ENCODE measurements around the gene PNCK.

Gene PNCK

DNA sequence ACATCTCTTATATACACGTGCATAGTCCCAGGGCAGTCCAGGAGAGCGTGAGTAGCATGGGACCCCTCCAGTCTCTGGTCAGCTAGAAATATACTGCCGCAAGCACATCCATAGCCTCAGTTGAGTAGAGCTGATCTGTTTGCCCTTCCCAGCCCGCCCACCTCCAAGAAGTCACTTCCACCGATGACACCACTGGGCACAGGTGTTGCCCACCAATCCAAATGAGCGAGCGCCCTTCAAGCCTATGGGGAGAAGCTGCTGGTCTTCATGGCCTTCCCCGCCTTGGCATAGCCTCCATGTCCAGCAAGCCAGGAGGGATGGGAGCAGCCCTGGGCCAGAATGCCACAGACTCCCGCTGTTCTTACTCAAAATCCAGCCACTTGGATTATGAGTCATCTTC is 16.5 kb downstream of the PNCK start:
- H3K4me3 ChIP-seq (ENCODE audit: low read length) = no peak overlapping the region
- peaks cover 61% of the 10 kb centered on the region for H3K27me3 ChIP-seq (replicated peaks; ENCODE audit: insufficient read depth, low read length)
- DNase-seq = no peak
- H3K4me2 ChIP-seq (ENCODE audit: low read depth, low read length) = no peak overlapping the region
- H4K20me1 ChIP-seq (ENCODE audit: insufficient read depth, low read length) = no peaks in the 10 kb centered on the region
- TF ChIP-seq EZH2 (optimal IDR thresholded peaks at IDR 0.05; ENCODE audit: low read depth, low read length) (no peak), EZH2phosphoT487 (IDR thresholded peaks at IDR 0.05; ENCODE audit: low read length) (no peak)
- TF ChIP-seq, protein P1, sequence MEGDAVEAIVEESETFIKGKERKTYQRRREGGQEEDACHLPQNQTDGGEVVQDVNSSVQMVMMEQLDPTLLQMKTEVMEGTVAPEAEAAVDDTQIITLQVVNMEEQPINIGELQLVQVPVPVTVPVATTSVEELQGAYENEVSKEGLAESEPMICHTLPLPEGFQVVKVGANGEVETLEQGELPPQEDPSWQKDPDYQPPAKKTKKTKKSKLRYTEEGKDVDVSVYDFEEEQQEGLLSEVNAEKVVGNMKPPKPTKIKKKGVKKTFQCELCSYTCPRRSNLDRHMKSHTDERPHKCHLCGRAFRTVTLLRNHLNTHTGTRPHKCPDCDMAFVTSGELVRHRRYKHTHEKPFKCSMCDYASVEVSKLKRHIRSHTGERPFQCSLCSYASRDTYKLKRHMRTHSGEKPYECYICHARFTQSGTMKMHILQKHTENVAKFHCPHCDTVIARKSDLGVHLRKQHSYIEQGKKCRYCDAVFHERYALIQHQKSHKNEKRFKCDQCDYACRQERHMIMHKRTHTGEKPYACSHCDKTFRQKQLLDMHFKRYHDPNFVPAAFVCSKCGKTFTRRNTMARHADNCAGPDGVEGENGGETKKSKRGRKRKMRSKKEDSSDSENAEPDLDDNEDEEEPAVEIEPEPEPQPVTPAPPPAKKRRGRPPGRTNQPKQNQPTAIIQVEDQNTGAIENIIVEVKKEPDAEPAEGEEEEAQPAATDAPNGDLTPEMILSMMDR (IDR thresholded peaks at IDR 0.05; ENCODE audit: low read length) = no peak
- H3K9ac ChIP-seq (ENCODE audit: low read length) = no peak overlapping the region
- no peak overlapping the region for H3K27ac ChIP-seq (ENCODE audit: low read length)
- H3K79me2 ChIP-seq (ENCODE audit: low read length) = no peaks in the 10 kb centered on the region
- no peaks in the 10 kb centered on the region for H3K36me3 ChIP-seq (replicated peaks; ENCODE audit: insufficient read depth, low read length)
- H3K9me3 ChIP-seq (replicated peaks; ENCODE audit: insufficient read depth, low read length) = no peaks in the 10 kb centered on the region
- H3K4me1 ChIP-seq (ENCODE audit: low read length) = no peaks in the 10 kb centered on the region
- no peak overlapping the region for H2AFZ ChIP-seq (ENCODE audit: low read length)
- H3F3A ChIP-seq (ENCODE audit: insufficient read depth, low read length) = no peaks in the 10 kb centered on the region
- H3K9me2 ChIP-seq (replicated peaks; ENCODE audit: insufficient read depth, low read length) = no peaks in the 10 kb centered on the region

GRCh38 chrX:153653556-153653955 is 20.1 kb downstream of the PNCK start:
- TF ChIP-seq, protein P1 (IDR thresholded peaks at IDR 0.05; ENCODE audit: low read length) = no peak
- no peak for TF ChIP-seq EZH2 (optimal IDR thresholded peaks at IDR 0.05; ENCODE audit: low read depth, low read length)
- no peak for TF ChIP-seq EZH2phosphoT487 (IDR thresholded peaks at IDR 0.05; ENCODE audit: low read length)
- H3K27me3 ChIP-seq (replicated peaks; ENCODE audit: insufficient read depth, low read length) = peaks cover 37% of the 10 kb centered on the region
- no peak overlapping the region for H3K4me3 ChIP-seq (ENCODE audit: low read length)
- H3K9me2 ChIP-seq (replicated peaks; ENCODE audit: insufficient read depth, low read length) = no peaks in the 10 kb centered on the region
- no peak for DNase-seq
- H3K4me2 ChIP-seq (ENCODE audit: low read depth, low read length) = no peak overlapping the region
- no peaks in the 10 kb centered on the region for H3K36me3 ChIP-seq (replicated peaks; ENCODE audit: insufficient read depth, low read length)
- no peaks in the 10 kb centered on the region for H3K9me3 ChIP-seq (replicated peaks; ENCODE audit: insufficient read depth, low read length)
- no peaks in the 10 kb centered on the region for H3F3A ChIP-seq (ENCODE audit: insufficient read depth, low read length)
- H3K4me1 ChIP-seq (ENCODE audit: low read length) = no peaks in the 10 kb centered on the region
- H3K9ac ChIP-seq (ENCODE audit: low read length) = no peak overlapping the region
- H4K20me1 ChIP-seq (ENCODE audit: insufficient read depth, low read length) = no peaks in the 10 kb centered on the region
- no peaks in the 10 kb centered on the region for H3K79me2 ChIP-seq (ENCODE audit: low read length)
- no peak overlapping the region for H3K27ac ChIP-seq (ENCODE audit: low read length)
- no peak overlapping the region for H2AFZ ChIP-seq (ENCODE audit: low read length)

GRCh38 chrX:153651540-153652079 is 22.0 kb downstream of the PNCK start:
- Histone ChIP-seq H3K27me3 (replicated peaks; ENCODE audit: insufficient read depth, low read length) (peaks cover 32% of the 10 kb centered on the region), H3K36me3 (replicated peaks; ENCODE audit: insufficient read depth, low read length) (no peaks in the 10 kb centered on the region), H3K4me1 (ENCODE audit: low read length) (no peaks in the 10 kb centered on the region), H3K4me2 (ENCODE audit: low read depth, low read length) (no peak overlapping the region), H3F3A (ENCODE audit: insufficient read depth, low read length) (no peaks in the 10 kb centered on the region), H4K20me1 (ENCODE audit: insufficient read depth, low read length) (no peaks in the 10 kb centered on the region), H3K9ac (ENCODE audit: low read length) (no peak overlapping the region), H3K9me3 (replicated peaks; ENCODE audit: insufficient read depth, low read length) (no peaks in the 10 kb centered on the region), H3K27ac (ENCODE audit: low read length) (no peak overlapping the region), H2AFZ (ENCODE audit: low read length) (no peak overlapping the region), H3K9me2 (replicated peaks; ENCODE audit: insufficient read depth, low read length) (no peaks in the 10 kb centered on the region), H3K4me3 (ENCODE audit: low read length) (no peak overlapping the region), H3K79me2 (ENCODE audit: low read length) (no peaks in the 10 kb centered on the region)
- TF ChIP-seq, protein P1 (IDR thresholded peaks at IDR 0.05; ENCODE audit: low read length) = peak; percentile 35
- TF ChIP-seq EZH2 (optimal IDR thresholded peaks at IDR 0.05; ENCODE audit: low read depth, low read length) (no peak), EZH2phosphoT487 (IDR thresholded peaks at IDR 0.05; ENCODE audit: low read length) (no peak)
- no peak for DNase-seq
